ENCODE results near the gene PDS5A.
"Not testable (repeated sequence)": the region's sequence is repeated elsewhere in the genome, so short reads cannot be mapped to it uniquely, and the experiment has no call there.

Gene PDS5A, protein sequence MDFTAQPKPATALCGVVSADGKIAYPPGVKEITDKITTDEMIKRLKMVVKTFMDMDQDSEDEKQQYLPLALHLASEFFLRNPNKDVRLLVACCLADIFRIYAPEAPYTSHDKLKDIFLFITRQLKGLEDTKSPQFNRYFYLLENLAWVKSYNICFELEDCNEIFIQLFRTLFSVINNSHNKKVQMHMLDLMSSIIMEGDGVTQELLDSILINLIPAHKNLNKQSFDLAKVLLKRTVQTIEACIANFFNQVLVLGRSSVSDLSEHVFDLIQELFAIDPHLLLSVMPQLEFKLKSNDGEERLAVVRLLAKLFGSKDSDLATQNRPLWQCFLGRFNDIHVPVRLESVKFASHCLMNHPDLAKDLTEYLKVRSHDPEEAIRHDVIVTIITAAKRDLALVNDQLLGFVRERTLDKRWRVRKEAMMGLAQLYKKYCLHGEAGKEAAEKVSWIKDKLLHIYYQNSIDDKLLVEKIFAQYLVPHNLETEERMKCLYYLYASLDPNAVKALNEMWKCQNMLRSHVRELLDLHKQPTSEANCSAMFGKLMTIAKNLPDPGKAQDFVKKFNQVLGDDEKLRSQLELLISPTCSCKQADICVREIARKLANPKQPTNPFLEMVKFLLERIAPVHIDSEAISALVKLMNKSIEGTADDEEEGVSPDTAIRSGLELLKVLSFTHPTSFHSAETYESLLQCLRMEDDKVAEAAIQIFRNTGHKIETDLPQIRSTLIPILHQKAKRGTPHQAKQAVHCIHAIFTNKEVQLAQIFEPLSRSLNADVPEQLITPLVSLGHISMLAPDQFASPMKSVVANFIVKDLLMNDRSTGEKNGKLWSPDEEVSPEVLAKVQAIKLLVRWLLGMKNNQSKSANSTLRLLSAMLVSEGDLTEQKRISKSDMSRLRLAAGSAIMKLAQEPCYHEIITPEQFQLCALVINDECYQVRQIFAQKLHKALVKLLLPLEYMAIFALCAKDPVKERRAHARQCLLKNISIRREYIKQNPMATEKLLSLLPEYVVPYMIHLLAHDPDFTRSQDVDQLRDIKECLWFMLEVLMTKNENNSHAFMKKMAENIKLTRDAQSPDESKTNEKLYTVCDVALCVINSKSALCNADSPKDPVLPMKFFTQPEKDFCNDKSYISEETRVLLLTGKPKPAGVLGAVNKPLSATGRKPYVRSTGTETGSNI (N-terminal part only)

DNA sequence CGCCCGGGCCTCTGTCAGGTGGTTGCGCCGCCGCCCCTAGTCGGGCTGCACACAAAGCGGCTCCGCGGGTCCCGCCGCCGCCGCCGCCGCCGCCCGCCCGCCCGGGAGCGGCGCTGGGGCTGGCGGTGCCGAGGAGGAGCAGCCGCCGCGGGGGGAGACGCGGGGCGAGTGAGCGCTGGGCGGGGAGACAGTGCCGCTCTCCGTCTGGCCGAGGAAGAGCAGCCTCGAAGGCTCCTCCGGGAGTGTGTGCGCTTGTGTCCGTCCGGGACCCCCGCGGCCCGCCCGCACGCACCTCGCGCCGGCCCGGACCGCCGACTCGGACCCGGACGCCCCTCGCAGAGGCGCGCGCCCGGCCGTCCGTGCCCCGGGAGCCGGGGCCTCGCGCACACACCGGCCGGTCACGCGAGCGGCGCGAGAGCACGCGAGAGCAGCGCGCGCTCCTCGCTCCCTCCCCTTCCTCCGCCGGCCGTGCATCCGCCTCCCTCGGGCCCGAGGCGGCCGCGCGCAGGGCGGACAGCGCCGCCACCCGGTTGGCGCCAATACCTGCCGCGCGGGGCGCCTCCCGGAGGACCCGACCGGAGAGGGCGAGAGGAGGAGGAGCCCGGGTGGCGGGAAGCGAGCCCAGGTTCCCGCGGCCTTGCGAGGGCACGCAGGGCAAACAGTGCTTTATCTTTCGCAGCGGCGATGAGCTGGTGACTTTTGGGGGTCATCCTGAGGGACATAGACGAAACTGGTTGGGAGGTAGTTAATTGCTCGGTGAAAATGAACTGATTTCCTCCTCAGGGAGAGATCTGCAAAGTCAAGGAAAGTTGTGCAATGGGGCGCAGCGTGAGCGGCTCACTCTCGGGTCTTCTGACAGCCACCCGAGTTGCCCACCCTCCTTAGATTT, at the start of gene PDS5A:
Gene PDS5A, minus strand, starts transcription at position 423 of the 889 bp plus-strand sequence. CDS start 1,334 bp downstream, outside the sequence.
- in situ Hi-C loops (cut with MboI; ENCODE audit: low sequenced_read_pairs): no loop called here

DNA sequence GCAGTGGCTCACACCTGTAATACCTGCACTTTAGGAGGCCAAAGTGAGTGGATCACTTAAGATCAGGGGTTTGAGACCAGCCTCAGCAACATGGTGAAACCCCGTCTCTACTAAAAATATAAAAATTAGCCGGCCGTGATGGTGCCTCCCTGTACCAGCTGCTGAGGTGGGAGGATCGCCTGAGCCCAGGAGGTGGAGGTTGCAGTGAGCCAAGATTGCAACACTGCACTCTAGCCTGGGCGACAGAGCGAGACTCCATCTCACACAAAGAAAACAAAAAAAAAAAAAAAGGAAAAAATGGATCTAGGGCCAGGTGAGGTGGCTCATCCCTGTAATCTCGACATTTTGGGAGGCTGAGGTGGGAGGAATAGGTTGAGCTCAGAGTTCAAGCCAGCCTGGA, 46.3 kb upstream of the PDS5A start:
- in situ Hi-C loops (cut with MboI; ENCODE audit: low sequenced_read_pairs): not testable (repeated sequence)

- in situ Hi-C loops (cut with MboI; ENCODE audit: low sequenced_read_pairs): not testable (repeated sequence)
Observed at GRCh38 chr4:40021116-40021515, 43.4 kb upstream of the PDS5A start.

GRCh38 chr4:40020221-40020620, 42.5 kb upstream of the PDS5A start:
- in situ Hi-C loops (cut with MboI; ENCODE audit: low sequenced_read_pairs): no loop called here

DNA sequence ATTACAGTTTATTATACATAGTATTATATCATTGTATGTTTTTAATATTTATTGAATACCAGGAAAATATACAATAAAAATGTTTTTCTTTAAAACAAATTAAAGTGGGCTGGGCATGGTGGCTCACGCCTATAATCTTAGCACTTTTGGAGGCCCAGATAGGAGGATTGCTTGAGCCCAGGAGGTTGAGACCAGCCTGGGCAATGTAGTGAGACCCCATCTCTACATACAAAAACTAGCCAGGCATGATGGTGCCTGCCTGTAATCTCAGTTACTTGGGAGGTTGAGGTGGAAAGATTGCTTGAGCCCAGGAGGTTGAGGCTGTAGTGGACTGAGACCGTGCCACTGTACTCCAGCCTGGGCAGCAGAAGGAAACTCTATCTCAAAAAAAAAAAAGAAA, 38.3 kb upstream of the PDS5A start:
- in situ Hi-C loops (cut with MboI; ENCODE audit: low sequenced_read_pairs): no loop called here

DNA sequence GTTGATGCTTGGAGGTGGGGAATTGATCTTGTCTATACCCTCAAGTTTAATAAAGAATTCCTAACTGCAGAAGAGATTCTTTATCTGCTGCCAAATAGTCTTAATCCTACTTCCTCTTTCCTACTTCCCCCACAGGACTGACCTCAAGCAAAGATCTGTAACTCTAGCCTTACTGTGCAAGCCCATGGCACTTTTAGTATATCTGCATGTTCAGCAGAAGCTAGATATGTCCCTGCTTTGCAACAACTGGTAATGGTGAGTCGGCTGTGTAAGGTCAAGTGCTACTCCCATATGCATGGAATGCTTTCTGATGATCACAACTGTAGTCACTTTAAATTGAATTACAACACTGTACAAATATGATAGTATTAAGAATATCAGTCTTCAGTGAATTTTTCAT, 26.3 kb upstream of the PDS5A start:
- in situ Hi-C loops (cut with MboI; ENCODE audit: low sequenced_read_pairs): no loop called here

- in situ Hi-C loops (cut with MboI; ENCODE audit: low sequenced_read_pairs): no loop called here
Observed at GRCh38 chr4:40000711-40001110, 23.0 kb upstream of the PDS5A start.

DNA sequence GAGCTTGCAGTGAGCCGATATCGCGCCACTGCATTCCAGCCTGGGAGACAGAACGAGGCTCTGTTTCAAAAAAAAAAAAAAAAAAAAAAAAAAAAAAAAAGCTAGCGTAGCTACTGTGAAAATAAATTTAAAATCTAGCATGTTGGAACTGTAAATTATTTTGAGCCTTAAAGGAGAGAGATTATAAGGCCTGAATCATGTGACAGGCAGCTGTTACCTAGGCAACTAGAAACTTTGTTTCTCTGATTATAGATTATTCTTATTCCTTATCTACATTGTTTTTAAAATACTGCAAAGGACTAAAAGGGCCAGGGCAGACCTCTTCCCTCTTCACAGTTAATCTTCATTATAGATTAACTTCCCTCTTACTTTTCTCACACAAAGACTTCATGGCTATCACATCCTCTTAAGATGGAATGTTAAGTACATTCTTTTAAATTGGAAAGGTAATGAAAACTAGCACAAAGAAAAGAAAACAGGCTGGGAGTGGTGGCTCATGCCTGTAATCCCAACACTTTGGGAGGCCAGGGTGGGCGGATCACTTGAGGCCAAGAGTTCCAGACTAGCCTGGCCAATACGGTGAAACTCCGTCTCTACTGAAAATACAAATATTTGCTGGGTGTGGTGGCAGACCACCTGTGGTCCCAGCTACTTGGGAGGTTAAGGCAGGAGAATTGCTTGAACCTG, 21.1 kb upstream of the PDS5A start:
- in situ Hi-C loops (cut with MboI; ENCODE audit: low sequenced_read_pairs): no loop called here

DNA sequence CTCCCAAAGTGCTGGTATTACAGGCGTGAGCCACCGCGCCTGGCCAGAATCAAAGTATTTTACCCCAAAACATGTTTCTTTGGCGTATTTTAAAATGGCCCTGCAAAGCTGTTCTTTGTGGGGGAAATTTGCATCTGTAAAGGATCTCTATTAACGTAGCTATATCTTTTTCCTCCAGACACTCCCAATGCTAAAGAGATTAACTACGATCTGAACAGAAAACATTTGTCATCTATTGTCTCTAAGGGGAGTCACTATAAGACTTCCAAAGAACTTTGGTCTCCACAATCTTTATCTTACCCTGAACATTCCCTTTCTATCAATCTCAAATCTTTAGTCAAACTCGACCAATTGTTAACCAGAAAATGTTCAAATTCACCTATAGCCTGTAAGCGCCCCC, 19.1 kb upstream of the PDS5A start:
- in situ Hi-C loops (cut with MboI; ENCODE audit: low sequenced_read_pairs): no loop called here

GRCh38 chr4:39994406-39994805, 16.7 kb upstream of the PDS5A start:
- in situ Hi-C loops (cut with MboI; ENCODE audit: low sequenced_read_pairs): no loop called here

DNA sequence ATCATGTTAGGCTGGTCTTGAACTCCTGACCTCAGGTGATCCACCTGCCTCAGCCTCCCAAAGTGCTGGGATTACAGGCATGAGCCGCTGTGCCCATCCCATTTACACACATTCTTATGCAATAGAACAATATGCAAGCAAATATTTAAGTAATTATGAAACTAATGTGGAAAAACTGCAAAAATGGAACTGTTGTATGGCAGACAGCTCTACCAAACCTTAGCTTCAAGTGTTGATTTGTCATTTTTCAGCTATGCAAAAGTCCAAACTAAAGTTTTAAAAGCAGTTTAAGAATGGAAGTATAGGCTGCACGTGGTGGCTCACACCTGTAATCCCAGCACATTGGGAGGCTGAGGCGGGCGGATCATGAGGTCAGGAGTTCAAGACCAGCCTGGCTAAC, 11.7 kb upstream of the PDS5A start:
- in situ Hi-C loops (cut with MboI; ENCODE audit: low sequenced_read_pairs): not testable (repeated sequence)

DNA sequence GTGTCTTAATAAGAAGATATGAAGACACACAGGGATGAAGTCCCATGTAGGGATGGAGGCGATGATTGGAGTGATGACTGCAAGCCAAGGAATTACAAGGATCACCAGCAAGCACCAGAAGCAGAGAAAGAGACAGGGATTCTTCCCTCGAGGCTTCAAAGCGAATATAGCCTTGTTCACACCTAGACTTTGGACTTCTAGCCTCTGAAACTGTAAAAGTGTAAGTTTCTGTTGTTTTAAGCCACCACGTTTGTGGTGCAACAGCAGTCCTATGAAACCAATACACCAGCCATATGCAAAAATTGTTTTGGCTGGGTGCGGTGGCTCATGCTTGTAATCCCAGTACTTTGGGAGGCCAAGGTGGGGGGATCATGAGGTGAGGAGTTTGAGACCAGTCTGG, 9.8 kb upstream of the PDS5A start:
- in situ Hi-C loops (cut with MboI; ENCODE audit: low sequenced_read_pairs): no loop called here

GRCh38 chr4:39978904-39979303, 1.2 kb upstream of the PDS5A start:
- in situ Hi-C loops (cut with MboI; ENCODE audit: low sequenced_read_pairs): no loop called here

- in situ Hi-C loops (cut with MboI; ENCODE audit: low sequenced_read_pairs): no loop called here
Observed at GRCh38 chr4:39978378-39978775, 666 bp upstream of the PDS5A start.

DNA sequence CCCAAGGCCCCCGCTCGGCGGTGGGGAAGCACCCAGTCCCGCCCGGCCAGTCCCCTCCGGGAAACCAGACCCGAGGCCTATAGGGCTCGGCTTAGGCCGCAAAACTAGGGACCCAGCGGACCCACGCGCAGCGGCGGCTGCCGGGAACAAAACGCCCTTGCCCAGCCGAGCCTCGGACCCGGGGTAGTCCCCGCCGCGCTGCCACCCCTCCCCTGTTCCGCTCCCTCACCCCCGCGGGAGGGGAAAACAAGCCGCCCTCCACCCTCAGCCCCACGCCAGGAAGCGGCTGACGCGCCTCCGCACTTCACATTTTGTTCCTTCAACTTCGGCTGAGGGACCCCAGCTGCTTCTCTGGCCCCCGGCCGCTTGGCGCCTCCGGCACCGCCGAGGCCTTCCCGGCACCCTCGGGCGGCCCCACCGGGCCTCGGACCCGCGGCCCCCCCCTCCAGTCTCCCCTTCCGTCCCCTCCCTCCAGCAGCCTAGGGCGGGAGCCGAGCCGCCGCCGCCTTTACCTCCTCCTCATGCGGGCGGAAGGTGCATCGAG, 694 bp downstream of the PDS5A start:
- in situ Hi-C loops (cut with MboI; ENCODE audit: low sequenced_read_pairs): no loop called here

DNA sequence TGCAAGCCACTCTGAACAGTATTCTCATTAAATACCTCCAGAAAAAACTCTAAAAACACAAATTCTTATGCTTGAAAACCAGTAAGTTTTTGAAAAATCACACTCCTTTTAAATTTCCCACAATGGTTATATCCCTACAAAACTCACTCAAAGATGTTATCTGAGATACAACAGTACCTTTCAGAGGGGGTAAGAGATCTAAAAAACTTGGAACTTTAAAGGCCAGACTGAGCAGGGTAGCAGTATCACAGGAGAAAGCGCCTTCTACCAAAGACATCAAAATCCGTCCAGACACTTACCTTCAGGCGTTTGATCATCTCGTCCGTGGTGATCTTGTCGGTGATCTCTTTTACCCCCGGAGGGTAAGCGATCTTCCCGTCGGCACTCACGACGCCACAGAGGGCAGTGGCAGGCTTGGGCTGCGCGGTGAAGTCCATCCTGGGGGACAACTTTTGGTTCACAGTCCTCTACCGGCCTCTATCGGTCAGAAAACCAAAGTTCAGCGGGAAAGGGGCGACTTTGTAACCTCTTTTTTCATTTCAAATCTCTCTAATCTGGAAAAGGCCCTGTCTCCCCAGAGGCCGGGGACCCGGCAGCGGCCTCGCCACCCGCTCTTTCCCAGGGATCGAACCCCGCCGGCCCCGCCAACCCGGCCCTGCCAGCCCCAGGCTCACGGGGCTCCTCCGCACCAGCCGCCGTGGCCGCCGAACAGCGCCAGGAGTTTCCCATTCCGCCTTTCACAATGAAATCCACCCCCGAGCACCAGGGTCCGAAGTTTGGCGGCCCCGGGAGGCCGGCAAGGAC, 1.4 kb downstream of the PDS5A start:
- in situ Hi-C loops (cut with MboI; ENCODE audit: low sequenced_read_pairs): no loop called here

- in situ Hi-C loops (cut with MboI; ENCODE audit: low sequenced_read_pairs): no loop called here
Observed at GRCh38 chr4:39975488-39976089, 2.1 kb downstream of the PDS5A start.

DNA sequence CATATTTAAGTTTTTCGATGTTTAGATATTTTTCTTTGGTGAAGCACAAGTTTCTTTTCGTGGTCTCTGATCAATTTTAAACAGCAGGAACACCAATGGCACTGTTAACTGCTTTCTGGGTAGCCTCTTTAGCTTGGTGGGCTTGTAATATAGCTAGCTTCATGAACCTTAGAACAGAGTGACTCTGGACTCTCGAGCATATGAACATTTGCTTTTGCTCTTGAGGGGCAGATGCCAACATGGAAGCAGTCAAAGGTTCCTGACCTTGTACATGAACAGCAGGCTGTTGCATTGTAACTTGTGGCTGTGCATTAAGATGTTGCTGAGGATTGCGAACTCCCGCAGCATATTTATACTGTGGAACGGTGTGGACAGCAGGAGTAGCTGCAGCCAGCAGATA, 4.7 kb downstream of the PDS5A start:
- in situ Hi-C loops (cut with MboI; ENCODE audit: low sequenced_read_pairs): not testable (repeated sequence)

All from hTERT RPE-1 (cell line).